ENCODE data around the gene RIPK4.
"Not testable (repeated sequence)": the region's sequence is repeated elsewhere in the genome, so short reads cannot be mapped to it uniquely, and the experiment has no call there.

The RIPK4 gene

GRCh38 chr21:41706678-41707077 lies 60.2 kb downstream of the RIPK4 start:
- Mint-ChIP-seq H3K9me3 (peaks cover 11% of the 10 kb centered on the region), H3K27me3 (peaks cover 27% of the 10 kb centered on the region), H3K36me3 (ENCODE audit: low read depth) (no peaks in the 10 kb centered on the region), H3K27ac (peak overlapping the region; percentile 8), H3K4me1 (peaks cover 6% of the 10 kb centered on the region), H3K4me3 (no peak overlapping the region)
- DNase-seq: peak; percentile 12
- ATAC-seq: no peak

- H3K27me3 Mint-ChIP-seq: peaks cover 22% of the 10 kb centered on the region
- ATAC-seq (no peak), DNase-seq (no peak)
- H3K4me1 Mint-ChIP-seq: peaks cover 6% of the 10 kb centered on the region
- H3K4me3 Mint-ChIP-seq: no peak overlapping the region
- H3K36me3 Mint-ChIP-seq (ENCODE audit: low read depth): no peaks in the 10 kb centered on the region
- H3K27ac Mint-ChIP-seq: no peak overlapping the region
- peaks cover 11% of the 10 kb centered on the region for H3K9me3 Mint-ChIP-seq
Observed at GRCh38 chr21:41706263-41706639, 60.6 kb downstream of the RIPK4 start.

GRCh38 chr21:41705546-41706262 lies 61.1 kb downstream of the RIPK4 start:
- Mint-ChIP-seq H3K4me3 (no peak overlapping the region), H3K27me3 (peaks cover 20% of the 10 kb centered on the region), H3K4me1 (peaks cover 6% of the 10 kb centered on the region), H3K9me3 (peaks cover 11% of the 10 kb centered on the region), H3K36me3 (ENCODE audit: low read depth) (no peaks in the 10 kb centered on the region), H3K27ac (no peak overlapping the region)
- ATAC-seq (no peak), DNase-seq (no peak)

GRCh38 chr21:41703857-41704501 lies 62.9 kb downstream of the RIPK4 start:
- H3K36me3 Mint-ChIP-seq (ENCODE audit: low read depth): no peaks in the 10 kb centered on the region
- peaks cover 6% of the 10 kb centered on the region for H3K4me1 Mint-ChIP-seq
- H3K27me3 Mint-ChIP-seq: peaks cover 13% of the 10 kb centered on the region
- DNase-seq (no peak), ATAC-seq (no peak)
- H3K4me3 Mint-ChIP-seq: no peak overlapping the region
- H3K9me3 Mint-ChIP-seq: peaks cover 11% of the 10 kb centered on the region
- no peak overlapping the region for H3K27ac Mint-ChIP-seq

GRCh38 chr21:41701749-41702148 lies 65.1 kb downstream of the RIPK4 start:
- H3K27ac Mint-ChIP-seq: no peak overlapping the region
- H3K4me1 Mint-ChIP-seq: peaks cover 4% of the 10 kb centered on the region
- no peak overlapping the region for H3K4me3 Mint-ChIP-seq
- DNase-seq (no peak), ATAC-seq (no peak)
- H3K9me3 Mint-ChIP-seq: peaks cover 3% of the 10 kb centered on the region
- H3K36me3 Mint-ChIP-seq (ENCODE audit: low read depth): no peaks in the 10 kb centered on the region
- H3K27me3 Mint-ChIP-seq: peaks cover 11% of the 10 kb centered on the region

DNA sequence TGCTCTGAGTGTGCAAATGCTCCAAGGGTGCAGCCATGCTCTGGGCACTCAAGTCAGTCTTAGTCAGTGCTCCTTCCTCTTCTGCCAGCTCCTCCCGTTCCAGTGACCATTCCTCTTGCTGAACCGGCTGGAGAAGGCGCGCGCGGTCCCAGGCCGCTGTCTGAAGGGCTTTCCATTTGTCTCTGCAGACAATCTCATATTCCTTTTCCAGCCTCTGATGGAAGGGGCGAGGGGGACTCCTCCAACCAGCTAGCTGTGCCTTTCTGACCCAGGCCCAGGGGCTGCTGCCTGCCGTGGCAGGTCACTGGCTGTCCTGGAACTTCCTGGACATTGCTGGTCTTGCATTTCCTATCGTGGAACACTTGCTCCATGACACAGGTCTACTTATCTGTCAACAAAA lies 67.5 kb downstream of the RIPK4 start:
- DNase-seq: no peak
- H3K36me3 Mint-ChIP-seq (ENCODE audit: low read depth): no peaks in the 10 kb centered on the region
- no peaks in the 10 kb centered on the region for H3K9me3 Mint-ChIP-seq
- no peak overlapping the region for H3K4me3 Mint-ChIP-seq
- no peak for ATAC-seq
- peaks cover 9% of the 10 kb centered on the region for H3K27me3 Mint-ChIP-seq
- H3K4me1 Mint-ChIP-seq: no peaks in the 10 kb centered on the region
- H3K27ac Mint-ChIP-seq: no peak overlapping the region

DNA sequence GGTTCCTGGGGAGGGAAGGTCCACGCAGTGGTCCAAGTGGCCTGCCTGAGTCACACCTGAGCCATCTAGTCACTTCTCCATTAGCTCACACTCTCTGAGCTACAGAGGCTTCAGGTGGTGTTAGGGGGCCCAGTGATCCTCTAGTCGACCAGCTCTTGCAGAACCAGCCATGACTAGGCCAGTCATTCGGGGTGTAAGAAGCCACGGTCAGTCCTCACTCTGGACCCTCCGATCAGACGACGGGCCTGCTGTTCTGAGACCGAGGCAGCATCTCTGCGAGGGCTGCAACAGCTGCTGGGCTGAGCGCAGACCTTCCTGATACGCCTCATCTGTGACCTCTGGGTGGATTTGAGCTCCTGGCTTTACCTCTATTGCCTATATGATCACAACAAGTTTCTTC lies 68.8 kb downstream of the RIPK4 start:
- ATAC-seq (no peak), DNase-seq (no peak)
- Mint-ChIP-seq H3K27me3 (peaks cover 9% of the 10 kb centered on the region), H3K36me3 (ENCODE audit: low read depth) (no peaks in the 10 kb centered on the region), H3K4me3 (no peak overlapping the region), H3K4me1 (no peaks in the 10 kb centered on the region), H3K9me3 (no peaks in the 10 kb centered on the region), H3K27ac (no peak overlapping the region)

DNA sequence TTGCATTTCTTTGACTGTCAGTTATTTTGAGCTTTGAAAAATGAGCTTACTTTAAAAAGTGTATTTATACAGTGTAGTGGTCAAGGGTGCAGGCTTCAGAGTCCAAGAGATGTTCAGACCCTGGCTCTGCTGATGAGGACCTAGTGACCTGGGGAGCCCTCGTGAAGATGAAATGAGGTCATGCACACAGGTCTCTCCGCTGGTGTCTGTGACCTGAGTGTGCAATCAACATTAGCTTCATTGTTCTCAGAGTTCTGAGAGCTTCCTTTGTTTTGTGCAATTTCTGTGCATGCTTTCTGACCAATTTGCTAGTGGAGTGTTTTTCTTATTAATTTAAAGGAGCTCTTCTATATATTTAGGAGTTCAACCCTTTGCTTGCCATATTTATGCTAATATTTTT lies 71.3 kb downstream of the RIPK4 start:
- Mint-ChIP-seq H3K36me3 (ENCODE audit: low read depth) (no peaks in the 10 kb centered on the region), H3K27me3 (peaks cover 12% of the 10 kb centered on the region), H3K9me3 (no peaks in the 10 kb centered on the region), H3K4me1 (no peaks in the 10 kb centered on the region), H3K4me3 (no peak overlapping the region), H3K27ac (no peak overlapping the region)
- DNase-seq: no peak
- ATAC-seq: no peak

DNA sequence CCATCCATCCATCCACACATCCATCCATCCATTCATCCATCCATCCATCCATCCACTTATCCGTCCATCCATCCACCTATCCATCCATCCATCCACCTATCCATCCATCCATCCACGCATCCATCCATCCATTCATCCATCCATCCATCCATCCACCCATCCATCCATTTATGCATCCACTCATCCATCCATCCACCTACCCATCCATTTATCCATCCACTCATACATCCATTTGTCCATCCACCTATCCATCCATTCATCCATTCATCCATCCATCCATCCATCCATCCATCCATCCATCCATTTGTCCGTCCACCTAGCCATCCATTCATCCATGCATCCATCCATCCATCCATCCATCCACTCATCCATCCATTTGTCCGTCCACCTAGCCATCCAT lies 72.8 kb downstream of the RIPK4 start:
- H3K4me3 Mint-ChIP-seq; H3K4me1 Mint-ChIP-seq; H3K9me3 Mint-ChIP-seq; H3K27ac Mint-ChIP-seq; H3K36me3 Mint-ChIP-seq (ENCODE audit: low read depth); ATAC-seq; DNase-seq: not testable (repeated sequence)
- H3K27me3 Mint-ChIP-seq: peaks cover 12% of the 10 kb centered on the region

DNA sequence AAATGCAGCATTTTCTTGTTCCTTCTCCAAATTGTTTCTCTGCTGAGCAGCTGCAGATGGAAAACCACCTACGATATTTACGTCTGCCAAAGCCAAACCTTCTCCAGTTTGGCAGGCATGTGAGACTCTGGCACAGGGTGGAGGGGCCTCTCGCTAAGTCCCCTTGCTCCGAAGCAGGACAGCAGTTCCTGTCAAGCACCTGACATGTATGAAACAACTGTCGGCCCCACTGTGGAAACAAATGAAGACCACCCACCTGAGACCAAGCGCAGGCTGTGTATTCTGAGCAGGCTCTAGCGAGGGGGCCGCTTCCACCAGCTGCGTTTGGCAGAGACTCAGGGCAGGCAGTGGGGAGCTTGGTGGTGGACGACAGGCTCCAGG lies 74.7 kb downstream of the RIPK4 start:
- DNase-seq (no peak), ATAC-seq (no peak)
- no peak overlapping the region for H3K4me3 Mint-ChIP-seq
- H3K27me3 Mint-ChIP-seq: peaks cover 12% of the 10 kb centered on the region
- no peak overlapping the region for H3K27ac Mint-ChIP-seq
- no peaks in the 10 kb centered on the region for H3K36me3 Mint-ChIP-seq (ENCODE audit: low read depth)
- H3K4me1 Mint-ChIP-seq: no peaks in the 10 kb centered on the region
- H3K9me3 Mint-ChIP-seq: no peaks in the 10 kb centered on the region

- H3K36me3 Mint-ChIP-seq (ENCODE audit: low read depth): no peaks in the 10 kb centered on the region
Observed at GRCh38 chr21:41691205-41692184, 75.4 kb downstream of the RIPK4 start.

More at GRCh38 chr21:41691205-41692184, 75.4 kb downstream of the RIPK4 start:
- Mint-ChIP-seq H3K27ac (no peak overlapping the region), H3K9me3 (no peaks in the 10 kb centered on the region), H3K4me1 (no peaks in the 10 kb centered on the region), H3K27me3 (peaks cover 12% of the 10 kb centered on the region), H3K4me3 (no peak overlapping the region)
- no peak for DNase-seq
- no peak for ATAC-seq
